Suprapubic skin (tissue), 4 donors: ENCODE data around the gene ACTG1.

Source experiments
- EP300 ChIP-seq: sonication (generic); formaldehyde crosslinking; IDR thresholded peaks from one replicate; pipeline ENCODE4 v1.6.1; 2017; ENCODE audit warnings: antibody characterized with exemption
- POLR2A ChIP-seq, 2 donors: fragments of 450-650 bp; IDR thresholded peaks; one replicate each; pipeline ENCODE4 v1.6.1; 2017; ENCODE audit warnings: antibody characterized with exemption in 2 of 2, mild to moderate bottlenecking in 2 of 2, moderate library complexity in 2 of 2
- POLR2AphosphoS5 ChIP-seq, 3 donors: sonication (generic); formaldehyde crosslinking; IDR thresholded peaks; one replicate each; pipeline ENCODE4 v1.6.1; 2017; ENCODE audit warnings: antibody characterized with exemption in 3 of 3
- TF ChIP-seq, protein P1 (sequence below), 2 donors: fragments of 200-600 bp in 1 of 2; fragments of 450-650 bp in 1 of 2; sonication (generic) in 1 of 2; IDR thresholded peaks; one replicate each; pipeline ENCODE4 v1.5.1; 2016 to 2019; ENCODE audit warnings: antibody characterized with exemption in 2 of 2, mild to moderate bottlenecking in 1 of 2, moderate library complexity in 1 of 2

DNA sequence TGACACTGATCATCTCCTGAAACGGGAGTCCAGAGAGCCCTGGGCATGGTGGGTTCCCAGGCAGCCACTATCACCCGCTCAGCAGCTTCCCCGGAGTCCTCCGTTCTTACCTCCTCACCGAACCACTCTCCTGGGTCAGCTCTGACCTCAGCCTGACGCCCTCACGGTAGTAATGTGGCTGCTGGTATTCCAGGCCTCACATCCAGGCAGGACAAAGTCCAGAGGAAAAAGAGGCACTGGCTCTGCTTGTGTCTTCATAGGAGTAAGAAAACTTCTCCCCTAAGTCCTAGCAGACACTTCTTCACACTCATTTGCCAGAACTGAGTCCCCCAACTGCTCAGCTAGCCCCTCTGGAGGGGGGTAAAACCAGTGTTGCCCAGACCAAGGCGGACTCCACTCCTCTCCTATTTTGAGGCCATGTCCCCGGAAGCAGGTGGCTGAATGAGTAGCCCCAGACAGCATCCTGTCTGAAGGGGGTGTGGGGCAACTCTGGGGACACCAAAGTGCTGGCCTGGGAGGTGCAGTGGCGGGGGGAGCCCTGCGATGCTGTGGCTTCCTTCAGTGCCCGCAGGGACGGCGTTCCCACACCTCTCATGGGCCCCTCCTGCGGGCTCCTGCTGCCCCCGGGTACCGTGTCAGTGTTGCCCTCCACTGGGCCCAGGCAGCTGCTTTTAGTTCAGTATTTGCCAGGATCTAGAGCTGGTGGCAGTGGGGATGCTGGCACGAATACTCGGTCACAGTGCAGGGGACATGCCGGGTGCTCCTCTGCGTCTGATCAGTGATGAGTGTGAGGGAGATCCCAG lies 20.9 kb upstream of the ACTG1 start:
- TF ChIP-seq POLR2AphosphoS5 (IDR thresholded peaks at IDR 0.05) (no peak), POLR2A (IDR thresholded peaks at IDR 0.05) (no peak), EP300 (no peak)
- TF ChIP-seq, protein P1, sequence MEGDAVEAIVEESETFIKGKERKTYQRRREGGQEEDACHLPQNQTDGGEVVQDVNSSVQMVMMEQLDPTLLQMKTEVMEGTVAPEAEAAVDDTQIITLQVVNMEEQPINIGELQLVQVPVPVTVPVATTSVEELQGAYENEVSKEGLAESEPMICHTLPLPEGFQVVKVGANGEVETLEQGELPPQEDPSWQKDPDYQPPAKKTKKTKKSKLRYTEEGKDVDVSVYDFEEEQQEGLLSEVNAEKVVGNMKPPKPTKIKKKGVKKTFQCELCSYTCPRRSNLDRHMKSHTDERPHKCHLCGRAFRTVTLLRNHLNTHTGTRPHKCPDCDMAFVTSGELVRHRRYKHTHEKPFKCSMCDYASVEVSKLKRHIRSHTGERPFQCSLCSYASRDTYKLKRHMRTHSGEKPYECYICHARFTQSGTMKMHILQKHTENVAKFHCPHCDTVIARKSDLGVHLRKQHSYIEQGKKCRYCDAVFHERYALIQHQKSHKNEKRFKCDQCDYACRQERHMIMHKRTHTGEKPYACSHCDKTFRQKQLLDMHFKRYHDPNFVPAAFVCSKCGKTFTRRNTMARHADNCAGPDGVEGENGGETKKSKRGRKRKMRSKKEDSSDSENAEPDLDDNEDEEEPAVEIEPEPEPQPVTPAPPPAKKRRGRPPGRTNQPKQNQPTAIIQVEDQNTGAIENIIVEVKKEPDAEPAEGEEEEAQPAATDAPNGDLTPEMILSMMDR (IDR thresholded peaks at IDR 0.05): no peak
